Amniotic stem cell (primary cell): ENCODE results near the gene MAT2B.
"Not testable (repeated sequence)": the region's sequence is repeated elsewhere in the genome, so short reads cannot be mapped to it uniquely, and the experiment has no call there.

Experiments used
- DNase-seq: peaks from one replicate; lab custom pipeline; 2025; lab: John Stamatoyannopoulos, UW

MAT2B gene

DNA sequence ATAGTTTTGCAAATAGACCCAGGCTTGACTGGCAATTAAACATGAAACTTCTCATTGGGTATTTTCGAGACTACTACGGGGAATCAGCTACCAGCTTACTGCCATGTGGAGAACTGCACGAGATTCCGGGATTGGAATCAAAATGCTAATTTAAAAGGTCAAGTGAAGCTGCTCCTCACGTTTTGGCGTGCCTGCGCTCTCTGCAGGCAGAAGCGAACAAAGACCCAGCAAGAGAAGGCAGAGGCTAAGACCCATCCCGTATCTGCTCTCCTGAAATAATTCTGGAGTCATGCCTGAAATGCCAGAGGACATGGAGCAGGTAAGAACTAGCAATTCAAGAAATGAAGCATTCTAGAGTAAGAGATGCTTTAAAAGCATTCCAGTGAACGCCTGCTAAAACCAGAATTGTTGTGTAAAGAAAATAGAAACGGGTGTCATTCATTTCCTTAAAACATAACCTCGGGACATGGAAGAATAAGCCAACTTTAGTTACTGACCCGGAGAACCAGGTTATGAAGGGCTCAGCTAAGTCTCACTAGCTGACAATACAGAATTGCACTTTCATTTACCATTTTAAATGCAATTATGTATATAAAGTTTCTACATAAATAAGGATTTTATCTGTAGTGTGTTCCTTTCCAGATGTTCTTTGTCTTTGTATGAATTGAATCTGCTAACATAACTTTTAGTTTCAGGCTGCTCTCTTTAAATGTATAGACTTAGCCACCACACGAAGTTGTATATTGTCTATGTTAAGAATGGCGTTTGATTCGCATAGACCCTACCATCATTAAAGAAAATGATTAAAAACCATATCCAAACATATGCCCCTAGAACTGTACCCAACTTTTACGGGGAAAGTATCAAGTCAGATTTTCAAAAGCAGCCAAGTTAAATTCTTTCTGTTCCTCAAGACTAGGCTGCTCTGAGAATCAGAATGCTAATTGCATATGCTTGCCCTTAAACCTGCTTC lies 2.0 kb upstream of the MAT2B start:
- peak; percentile 39 for DNase-seq

DNA sequence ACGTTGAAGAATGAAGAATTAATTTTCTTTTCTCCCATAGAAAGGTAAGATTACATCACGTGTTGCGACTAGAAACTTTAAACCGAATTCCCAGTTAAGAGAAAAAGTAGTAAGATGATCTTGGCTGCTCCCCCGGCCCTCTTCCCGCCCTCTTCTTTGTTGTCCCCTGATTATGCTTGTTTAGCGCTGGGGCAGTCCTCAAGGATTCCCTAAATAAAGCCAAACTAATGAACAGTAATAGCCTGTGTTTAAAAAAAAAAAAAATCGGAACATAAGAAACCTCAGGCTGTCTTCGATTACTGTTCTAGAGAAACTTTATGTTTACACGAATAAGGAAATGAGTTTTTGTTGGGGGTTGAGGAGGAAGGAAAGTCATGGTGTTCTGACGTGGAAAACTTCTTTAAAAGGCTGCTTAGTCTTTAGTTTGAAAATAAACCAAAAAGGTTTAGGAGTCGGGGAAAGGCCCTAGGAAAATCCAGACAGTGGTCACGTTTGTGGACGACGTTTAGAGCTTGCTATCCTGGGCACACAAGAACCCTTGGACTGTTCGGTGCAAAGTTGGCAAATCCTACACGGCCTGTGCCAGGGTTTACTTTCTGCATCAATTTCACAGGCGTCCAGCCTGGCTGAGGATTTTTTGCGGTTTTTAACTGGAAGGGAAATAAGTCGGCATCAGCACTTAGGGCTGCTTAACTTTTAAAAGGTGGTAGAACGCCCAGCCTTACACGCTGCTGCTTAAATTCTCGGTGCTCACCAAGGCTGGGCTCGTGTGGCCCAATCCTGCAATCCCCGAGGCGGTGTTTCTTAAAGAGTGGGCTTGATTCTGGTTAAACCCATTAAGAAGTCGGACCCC lies 1.1 kb upstream of the MAT2B start:
- peak; percentile 9 for DNase-seq

DNA sequence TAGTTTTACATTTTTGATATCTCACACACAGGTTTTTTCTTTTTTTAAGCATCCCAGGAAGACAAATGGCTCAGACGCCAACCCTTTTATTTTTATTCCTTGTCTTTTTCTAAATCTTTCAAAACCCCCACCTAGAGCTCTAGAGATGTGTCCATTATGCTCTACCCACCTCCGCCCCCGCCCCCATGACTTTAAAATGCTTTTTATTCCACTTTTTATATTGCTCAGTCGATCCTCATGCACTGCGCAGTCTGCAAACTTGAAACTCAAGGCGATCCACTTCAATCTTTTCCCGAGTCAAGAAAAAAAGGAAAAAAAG lies 411 bp upstream of the MAT2B start:
- DNase-seq = no peak

DNA sequence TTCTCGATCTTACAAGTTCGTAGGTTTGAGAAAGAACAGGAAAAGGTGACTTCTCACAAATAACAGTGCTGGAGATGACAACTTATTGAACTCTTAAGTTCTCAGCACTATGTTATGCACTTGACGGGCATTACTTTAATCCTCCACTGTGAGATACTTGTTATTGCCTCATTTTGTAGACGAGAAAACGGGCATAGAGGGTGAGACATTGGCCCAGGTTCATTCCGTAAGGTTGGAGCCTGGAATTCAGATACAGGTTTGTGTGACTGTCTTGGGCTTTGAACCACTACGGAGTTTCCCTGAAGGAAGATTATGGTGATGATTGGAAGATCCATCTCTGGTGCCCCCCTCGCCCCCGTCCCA lies 657 bp downstream of the MAT2B start:
- no peak for DNase-seq

DNA sequence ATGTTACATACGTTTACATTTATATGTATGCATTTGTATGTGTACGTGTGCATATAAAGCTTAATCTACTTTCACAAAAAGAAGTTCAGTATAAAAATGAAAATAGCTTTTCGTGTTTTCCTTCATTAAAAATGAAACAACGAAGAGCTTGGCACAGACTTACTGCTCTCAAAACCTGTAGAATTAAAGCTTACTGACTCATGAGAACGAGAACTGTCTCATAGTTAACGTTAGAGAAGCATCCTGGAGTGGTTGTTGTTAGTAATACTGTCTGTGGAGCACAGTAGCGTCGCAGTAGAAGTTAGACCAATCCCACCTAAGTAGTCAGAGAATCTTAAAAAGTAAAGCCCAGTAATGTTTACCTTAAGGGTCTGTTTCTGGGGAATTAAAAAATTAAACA lies 1.3 kb downstream of the MAT2B start:
- DNase-seq = peak; percentile 14

DNA sequence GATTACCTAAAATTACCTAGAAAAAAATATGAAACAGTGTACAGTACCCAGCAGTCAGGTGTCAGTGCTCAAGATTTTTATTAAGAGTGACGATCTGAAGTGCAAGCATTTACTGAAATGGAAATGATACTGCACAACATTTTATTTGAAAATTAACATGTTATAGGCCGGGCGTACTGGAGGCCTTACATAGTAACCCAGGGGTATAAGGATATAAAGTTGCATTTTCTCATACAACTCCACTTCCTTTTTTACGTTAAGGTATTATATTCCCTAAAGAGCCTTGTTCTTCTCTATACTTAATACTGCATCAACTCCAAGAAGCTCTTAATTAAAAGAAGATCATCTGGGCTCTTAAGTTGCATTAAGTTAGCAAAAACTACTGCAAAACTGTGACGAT lies 3.3 kb downstream of the MAT2B start:
- no peak for DNase-seq

DNA sequence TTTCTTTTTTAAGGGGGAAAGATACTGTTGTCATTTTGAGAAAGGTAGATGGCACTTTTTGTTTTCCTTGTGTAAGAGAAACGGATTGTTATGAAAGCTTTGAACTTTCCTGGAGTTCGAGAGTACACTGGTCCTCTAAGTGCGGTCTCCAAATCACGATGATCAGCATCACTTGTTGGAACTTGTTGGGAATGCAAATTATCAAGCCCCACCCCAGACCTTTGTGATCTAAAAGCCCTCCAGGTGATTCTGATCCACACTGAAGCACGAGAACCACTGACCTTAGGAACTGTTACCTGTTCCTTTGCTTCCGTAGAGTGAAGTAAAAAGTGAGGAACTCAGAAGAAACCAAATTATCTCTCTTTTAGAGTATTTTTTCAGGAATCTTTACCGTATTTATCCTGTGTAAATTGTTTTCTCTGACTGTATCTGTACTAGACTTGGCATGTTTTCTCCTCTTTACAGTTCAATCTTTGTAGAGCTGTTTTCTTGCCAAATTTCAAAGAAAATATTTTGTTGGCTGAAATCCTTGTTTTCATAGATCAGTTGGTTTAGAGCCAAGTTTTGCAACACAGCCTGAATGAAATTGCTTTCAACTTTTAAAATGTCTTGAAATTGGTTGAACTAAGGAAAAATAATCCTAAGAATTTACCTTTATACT lies 4.0 kb downstream of the MAT2B start:
- DNase-seq = peak; percentile 38

DNA sequence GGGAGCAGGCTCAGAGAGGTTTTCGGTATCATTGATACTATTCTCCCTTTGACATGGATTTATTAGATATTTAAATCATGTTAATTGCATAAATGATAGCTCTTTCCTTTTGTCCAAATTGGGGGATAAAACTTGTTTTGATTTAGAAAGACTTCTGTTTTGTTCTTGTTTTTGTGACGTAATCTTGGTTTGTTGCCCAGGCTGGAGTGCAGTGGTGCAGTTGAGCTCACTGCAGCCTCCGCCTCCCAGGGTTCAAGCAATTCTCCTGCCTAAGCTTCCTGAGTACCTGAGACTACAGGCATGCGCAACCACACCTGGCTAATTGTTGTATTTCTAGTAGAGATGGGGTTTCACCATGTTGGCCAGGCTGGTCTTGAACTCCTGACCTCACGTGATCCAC lies 7.1 kb downstream of the MAT2B start:
- no peak for DNase-seq

DNA sequence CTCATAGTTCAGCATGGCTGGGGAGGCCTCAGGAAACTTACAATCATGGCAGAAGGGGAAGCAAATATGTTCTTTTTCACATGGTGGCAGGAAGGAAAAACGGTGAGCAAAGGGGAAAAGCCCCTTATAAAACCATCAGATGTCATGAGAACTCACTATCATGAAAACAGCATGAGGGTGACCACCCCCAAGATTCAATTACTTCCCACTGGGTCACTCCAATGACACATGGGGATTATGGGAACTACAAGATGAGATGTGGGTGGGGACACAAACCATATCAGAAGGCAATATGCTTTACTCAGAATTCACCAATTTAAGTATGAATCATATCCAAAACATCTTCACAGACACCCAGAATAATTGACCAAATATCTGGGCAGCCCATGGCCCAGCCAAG lies 19.7 kb downstream of the MAT2B start:
- no peak for DNase-seq

DNA sequence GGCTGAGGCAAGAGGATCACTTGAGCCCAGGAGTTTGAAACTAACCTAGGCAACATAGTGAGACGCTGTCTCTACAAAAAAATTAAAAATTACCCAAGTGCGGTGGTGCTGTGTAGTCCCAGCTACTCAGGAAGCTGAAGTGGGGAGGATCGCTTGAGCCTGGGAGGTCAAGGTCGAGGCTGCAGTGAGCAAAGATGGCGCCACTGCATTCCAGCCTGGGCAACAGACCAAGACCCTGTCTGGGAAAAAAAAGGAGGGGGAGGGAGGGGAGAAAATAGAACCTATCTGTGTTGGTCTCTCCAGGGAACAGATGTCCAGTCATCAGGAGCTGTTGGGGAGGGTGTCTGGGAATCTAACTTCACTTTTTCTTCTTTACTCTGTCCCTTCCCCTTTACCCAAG lies 24.3 kb downstream of the MAT2B start:
- DNase-seq = no peak

DNA sequence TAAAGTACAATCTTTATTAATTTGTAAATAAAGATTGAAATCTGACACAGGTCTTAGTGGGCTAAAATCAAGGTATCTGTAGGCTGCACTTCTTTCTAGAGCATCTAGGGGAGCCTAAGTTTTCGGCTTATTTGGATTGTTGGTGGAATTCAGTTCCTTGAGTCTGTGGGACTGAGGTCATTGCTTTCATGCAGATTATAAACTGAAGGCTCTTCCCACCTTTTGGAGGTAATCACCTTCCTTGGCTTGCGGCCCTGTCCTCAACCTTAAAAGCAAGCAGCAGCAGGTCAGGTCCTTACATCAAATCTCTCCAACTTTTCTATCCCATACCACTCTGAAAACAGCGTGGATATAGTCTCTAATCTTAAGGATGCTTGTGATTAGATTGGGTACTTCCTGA lies 25.9 kb downstream of the MAT2B start:
- no peak for DNase-seq

DNA sequence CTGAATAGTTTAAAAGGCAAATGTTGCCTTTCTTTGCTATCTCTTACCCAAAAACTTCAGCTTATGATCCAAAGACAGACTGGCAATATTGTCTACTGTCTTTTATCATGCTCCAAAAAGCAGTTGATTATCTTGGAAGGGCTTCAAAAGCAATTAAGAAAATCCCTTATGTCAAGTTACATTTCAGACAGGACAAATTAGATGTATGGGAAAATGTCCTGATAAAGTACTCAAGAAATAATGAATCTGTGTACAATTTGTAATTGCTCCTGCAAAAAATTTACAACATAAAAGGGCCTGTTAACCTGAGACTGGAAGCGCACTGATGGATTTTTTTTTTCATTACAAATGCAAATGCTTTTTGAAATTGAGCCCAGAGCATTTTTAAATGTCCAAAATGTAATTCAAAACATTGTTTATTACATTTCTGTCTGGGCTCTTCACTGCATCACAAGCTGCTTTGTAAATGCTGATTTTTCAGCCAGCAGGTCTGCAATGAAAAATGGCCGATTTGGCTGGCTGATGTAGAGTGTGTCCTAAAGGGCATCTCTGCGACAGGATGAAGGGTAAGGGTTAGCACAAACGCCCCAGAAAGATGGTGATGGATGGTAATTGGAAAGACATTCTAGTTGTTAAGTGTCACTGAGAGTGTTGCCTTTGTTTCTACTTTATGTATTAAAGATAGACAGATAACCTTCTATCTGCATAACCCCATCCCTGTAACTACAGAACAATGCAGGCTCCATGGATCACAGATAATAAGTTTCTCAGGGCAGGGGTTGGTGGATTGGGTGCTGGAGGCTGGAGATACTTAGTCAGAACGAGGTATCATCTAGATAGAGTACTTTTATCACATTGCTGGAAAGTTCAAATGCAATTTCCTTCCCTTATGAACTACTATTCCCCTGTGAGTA lies 27.0 kb downstream of the MAT2B start:
- no peak for DNase-seq

DNA sequence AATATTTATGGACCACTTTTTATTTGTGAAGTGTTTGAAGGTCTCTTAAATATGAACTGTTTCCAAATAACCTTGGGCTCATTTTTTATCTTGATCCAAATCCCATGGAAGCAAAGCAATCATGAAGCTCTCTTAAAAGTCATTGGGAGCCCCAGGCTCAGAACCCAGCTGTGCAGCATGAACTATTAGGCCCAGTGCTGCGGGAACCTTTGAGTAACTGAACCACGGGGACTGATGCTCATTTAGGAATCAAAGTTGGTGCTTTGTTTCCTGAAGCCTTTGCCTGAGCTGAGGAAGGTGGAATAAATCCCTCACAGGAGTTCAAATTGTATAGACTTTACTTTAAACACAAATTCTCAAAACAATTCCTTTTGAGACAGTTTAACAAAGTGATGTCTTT lies 27.8 kb downstream of the MAT2B start:
- no peak for DNase-seq

DNA sequence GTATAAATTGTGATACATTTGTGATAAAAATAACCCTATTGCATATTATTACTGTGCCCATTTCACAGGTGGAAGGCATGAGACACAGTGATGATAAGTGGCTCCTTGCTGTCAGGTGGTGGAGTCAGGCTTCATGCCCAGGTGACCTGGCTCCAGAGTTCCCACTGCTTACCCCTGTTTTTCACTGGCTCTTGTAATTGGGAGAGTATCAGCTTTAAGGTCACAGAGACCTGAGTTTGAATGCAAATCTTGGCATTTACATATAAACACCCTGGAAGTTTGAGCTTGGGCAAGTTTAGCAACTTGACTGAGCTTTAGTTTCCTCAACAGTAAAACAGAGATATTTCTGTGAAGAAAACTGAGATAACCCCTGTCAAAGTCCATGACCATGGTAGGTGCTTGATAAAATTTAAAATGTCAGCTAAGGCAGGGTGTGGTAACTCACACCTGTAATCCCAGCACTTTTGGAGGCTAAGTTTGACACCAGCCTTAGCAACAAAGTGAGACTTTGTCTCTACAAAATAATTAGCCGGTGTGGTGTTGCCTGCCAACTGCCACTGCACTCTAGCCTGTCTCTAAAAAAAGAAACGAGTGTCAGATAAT lies 29.2 kb downstream of the MAT2B start:
- no peak for DNase-seq

DNA sequence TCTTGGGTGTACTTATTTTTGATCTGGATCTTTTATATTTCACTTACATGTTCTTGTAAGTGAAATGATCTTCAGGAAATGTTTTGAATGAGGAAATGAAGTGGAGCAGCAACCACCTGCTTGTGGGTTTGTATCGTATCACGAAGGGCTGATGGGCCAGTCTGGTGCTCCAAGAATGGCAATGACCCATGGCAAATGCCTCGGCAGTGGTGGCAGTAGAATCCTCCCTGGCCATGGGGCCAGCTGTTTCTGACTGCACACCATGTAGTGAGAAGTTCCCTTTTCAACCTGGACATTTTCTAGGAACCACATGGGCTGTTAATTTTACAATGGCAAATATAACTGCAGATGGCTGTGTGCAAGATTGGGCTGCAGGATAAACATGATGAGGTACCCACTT lies 29.9 kb downstream of the MAT2B start:
- no peak for DNase-seq

DNA sequence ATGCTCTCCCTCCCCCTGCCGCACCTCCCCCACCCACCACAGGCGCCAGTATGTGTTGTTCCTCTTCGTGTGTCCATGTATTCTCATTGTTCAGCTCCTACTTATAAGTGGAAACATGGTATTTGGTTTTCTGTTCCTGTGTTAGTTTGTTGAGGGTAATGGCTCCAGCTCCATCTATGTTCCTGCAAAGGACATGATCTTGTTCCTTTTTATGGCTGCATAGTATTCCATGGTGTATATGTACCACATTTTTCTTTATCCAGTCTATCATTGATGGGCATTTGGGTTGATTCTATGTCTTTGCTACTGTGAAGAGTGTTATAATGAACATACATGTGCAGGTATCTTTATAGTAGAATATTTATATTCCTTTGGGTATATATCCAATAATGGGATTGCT lies 31.0 kb downstream of the MAT2B start:
- DNase-seq = not testable (repeated sequence)

DNA sequence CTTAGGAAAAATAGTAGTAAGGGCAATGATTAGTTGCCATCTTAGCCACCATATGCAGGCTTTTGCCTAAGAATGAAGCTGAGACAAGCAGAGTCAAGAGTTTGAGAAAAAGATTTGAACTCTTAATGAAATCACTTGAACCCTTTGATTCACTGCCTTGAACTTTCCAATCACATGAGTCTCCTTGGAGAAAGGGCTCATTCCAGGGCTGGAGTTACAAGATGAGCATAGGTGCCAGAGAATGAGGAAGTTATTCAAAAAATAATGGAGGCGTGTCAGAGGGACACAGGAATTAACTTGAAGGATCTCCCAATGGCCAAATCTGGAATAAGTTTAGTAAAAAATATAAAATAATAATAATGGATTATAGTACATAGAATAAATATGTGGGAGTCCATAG lies 35.3 kb downstream of the MAT2B start:
- DNase-seq = no peak

DNA sequence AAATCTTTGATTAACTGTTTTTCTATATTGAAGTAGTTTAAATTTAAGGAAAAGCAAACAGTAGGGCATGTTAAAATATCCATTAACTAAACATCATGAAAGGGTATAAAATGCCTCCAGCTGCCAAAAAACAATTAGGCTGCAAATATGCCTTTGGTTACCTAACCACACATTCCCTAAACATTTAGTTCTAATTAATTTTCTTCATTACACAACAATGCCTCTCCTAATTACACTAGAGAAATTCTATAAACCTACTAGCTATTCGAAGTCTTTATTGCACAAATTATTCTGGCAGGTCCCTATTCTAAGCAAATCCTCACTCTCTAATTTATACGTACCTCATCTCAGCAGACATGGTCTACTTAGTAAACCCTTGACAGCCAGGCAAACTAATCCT lies 37.4 kb downstream of the MAT2B start:
- no peak for DNase-seq

DNA sequence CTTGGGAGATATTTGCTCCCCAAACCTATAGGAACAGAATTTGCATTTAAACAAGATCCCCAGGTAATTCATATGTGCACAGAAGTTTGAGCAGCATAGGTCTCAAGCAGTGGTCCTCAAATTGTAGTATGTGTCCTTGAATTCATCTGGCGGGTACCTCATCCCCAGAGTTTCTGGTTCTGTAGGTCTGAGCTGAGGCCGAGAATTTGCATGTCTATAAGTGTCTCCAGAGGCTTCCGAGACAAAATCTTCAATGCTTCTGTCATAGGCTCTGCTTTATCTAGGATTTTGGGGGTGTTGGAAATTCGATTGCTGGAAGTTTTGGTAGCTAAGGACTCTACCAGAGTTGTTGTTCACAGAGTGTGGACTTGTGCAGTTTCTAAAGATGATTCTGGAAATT lies 38.6 kb downstream of the MAT2B start:
- DNase-seq = no peak

DNA sequence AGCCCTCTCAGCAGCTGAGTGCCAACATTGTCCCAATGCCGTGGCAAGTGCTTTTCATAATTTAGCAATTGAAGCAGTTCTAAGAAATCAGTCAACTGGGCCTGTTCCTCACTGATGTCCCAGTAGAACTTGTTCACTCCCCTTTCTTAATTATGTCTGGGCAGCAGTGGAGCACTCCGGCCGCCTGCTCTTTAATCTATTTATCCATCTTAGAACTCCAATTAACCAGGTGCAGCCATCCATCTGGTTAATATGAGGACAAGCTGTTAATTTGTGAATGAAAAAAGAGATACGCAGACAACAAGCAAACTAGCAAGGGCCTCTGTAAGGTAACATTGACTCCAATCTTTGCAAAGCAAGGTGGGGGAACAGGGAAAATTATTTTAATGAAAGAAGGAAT lies 39.4 kb downstream of the MAT2B start:
- DNase-seq = no peak

DNA sequence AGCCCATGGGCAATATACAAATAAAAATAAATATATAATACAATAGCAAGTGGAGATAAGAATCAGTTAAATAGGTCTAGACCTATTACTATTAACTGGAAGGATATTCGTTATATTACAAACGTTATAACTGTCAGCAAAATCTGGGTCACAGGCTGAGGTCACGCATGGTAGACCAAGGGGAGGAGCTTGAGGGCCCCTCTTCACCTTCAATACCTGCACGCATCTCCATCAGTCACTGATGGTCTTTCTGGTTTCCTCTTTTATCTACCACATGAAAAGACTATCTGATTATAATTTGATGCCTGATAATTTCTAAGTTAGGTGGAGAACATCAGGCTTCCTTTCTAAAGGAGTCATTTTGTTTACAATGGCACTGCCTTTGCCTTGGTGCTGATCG lies 43.2 kb downstream of the MAT2B start:
- DNase-seq = no peak
